HL-60 (cell line): ENCODE results near the gene CYP26A1.

Source experiments
- DNase-seq, 2 experiments: peaks; one replicate each; pipeline ENCODE4 v3.0.0-alpha.2; 2010 to 2020; ENCODE audit warnings: low read depth in 1 of 2, low spot score in 1 of 2
- H3K27ac ChIP-seq: fragments of 250-450 bp; sonication (Bioruptor Pico); replicated peaks from 2 replicates; pipeline ENCODE4 v1.5.1; 2020; ENCODE audit warnings: mild to moderate bottlenecking, moderate library complexity
- H3K27me3 ChIP-seq: fragments of 250-450 bp; sonication (Bioruptor Pico); 2 replicates; pipeline ENCODE4 v1.5.1; 2021; ENCODE audit warnings: mild to moderate bottlenecking, moderate library complexity; ENCODE audit not compliant: insufficient read depth, poor library complexity, severe bottlenecking
- H3K4me3 ChIP-seq: replicated peaks from 2 replicates; pipeline ENCODE4 v1.5.1; 2011; ENCODE audit warnings: mild to moderate bottlenecking, control low read depth, low read length; ENCODE audit not compliant: insufficient read depth
- CTCF ChIP-seq: IDR thresholded peaks from one replicate; pipeline ENCODE4 v1.5.1; 2011; ENCODE audit warnings: low read length, control low read depth, inconsistent platforms; ENCODE audit not compliant: insufficient read depth
- GABPA ChIP-seq: IDR thresholded peaks from 2 replicates; pipeline ENCODE4 v1.6.1; 2012; ENCODE audit warnings: low read depth
- POLR2AphosphoS5 ChIP-seq: IDR thresholded peaks from 2 replicates; pipeline ENCODE4 v1.6.1; 2012; ENCODE audit warnings: low read depth
- REST ChIP-seq: IDR thresholded peaks from 2 replicates; pipeline ENCODE4 v1.6.1; 2012; ENCODE audit warnings: low read depth; ENCODE audit not compliant: insufficient replicate concordance
- SPI1 ChIP-seq: IDR thresholded peaks from 2 replicates; pipeline ENCODE4 v1.6.1; 2012; ENCODE audit warnings: low read depth, mild to moderate bottlenecking, borderline replicate concordance

CYP26A1 gene

GRCh38 chr10:93077860-93078337 is 4.2 kb downstream of the CYP26A1 start:
- Histone ChIP-seq H3K4me3 (no peak overlapping the region), H3K27me3 (peaks cover 53% of the 10 kb centered on the region), H3K27ac (no peak overlapping the region)
- TF ChIP-seq POLR2AphosphoS5 (no peak), GABPA (no peak), REST (no peak), CTCF (no peak), SPI1 (no peak)
- no peak for DNase-seq

- H3K27ac ChIP-seq = no peak overlapping the region
- H3K27me3 ChIP-seq = peaks cover 34% of the 10 kb centered on the region
- H3K4me3 ChIP-seq = no peak overlapping the region
- no peak for DNase-seq
- no peak for TF ChIP-seq CTCF
- TF ChIP-seq POLR2AphosphoS5 = no peak
- TF ChIP-seq SPI1 = no peak
- no peak for TF ChIP-seq REST
- no peak for TF ChIP-seq GABPA
These were observed 6.1 kb downstream of the CYP26A1 start for GRCh38 chr10:93079663-93080349.

DNA sequence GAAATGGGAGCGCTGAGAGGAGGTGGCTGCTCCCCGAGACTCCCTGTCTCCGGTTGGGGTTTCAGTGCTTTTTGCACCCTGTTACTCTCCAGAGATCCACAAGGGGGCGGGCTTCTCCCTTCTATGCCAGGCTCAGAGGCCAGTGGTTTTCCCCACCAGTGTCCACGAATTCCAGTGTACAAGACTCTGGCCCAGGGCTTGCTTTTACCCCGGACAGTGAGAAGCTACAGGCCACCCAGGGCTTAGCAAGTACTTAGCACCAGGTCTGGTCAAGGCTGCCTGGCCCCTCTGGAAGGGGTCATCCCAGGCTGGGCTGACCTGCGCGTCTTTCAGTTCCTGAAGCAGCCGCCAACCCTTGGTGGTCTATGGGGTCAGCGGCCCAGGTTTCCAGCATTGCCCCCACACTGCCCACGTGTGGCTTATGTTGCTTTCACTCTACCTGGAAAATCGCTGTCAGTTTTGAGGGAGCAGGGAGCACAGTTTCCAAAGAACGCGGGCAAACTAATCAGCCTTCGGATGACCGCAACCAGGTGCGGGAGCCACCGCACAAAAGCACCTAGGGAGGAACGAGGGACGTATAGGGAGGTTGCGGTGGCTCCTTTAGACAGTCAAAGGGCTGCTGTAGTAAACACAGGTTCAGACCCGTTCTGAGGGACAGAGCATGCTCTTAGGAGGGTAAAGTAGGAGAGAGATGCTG is 6.8 kb downstream of the CYP26A1 start:
- no peak overlapping the region for H3K4me3 ChIP-seq
- DNase-seq = peak in 1 of 2 experiments; percentile 45
- no peak overlapping the region for H3K27ac ChIP-seq
- peaks cover 31% of the 10 kb centered on the region for H3K27me3 ChIP-seq
- TF ChIP-seq SPI1 (no peak), CTCF (peak; percentile 70)
